ENCODE results near the gene ROR1.

The ROR1 gene

GRCh38 chr1:64147759-64148158 lies 373.9 kb downstream of the ROR1 start:
- no peak for TF ChIP-seq CTCF (IDR thresholded peaks at IDR 0.05; ENCODE audit: insufficient read depth, low read length, poor library complexity, severe bottlenecking)
- H3K27me3 ChIP-seq (replicated peaks; ENCODE audit: control insufficient read depth, insufficient read depth, low read length): no peaks in the 10 kb centered on the region
- H3K36me3 ChIP-seq (ENCODE audit: control insufficient read depth, insufficient read depth, low read length): no peaks in the 10 kb centered on the region
- no peak overlapping the region for H3K4me3 ChIP-seq (replicated peaks; ENCODE audit: low read depth, low read length)
- no peak for DNase-seq (ENCODE audit: extremely low read depth, insufficient read length)

- H3K36me3 ChIP-seq (ENCODE audit: control insufficient read depth, insufficient read depth, low read length): no peaks in the 10 kb centered on the region
- H3K4me3 ChIP-seq (replicated peaks; ENCODE audit: low read depth, low read length): no peak overlapping the region
- TF ChIP-seq CTCF (IDR thresholded peaks at IDR 0.05; ENCODE audit: insufficient read depth, low read length, poor library complexity, severe bottlenecking): no peak
- DNase-seq (ENCODE audit: extremely low read depth, insufficient read length): no peak
- H3K27me3 ChIP-seq (replicated peaks; ENCODE audit: control insufficient read depth, insufficient read depth, low read length): no peaks in the 10 kb centered on the region
Observed at GRCh38 chr1:64150266-64150665, 376.4 kb downstream of the ROR1 start.

GRCh38 chr1:64150729-64151230 lies 377.0 kb downstream of the ROR1 start:
- DNase-seq (ENCODE audit: extremely low read depth, insufficient read length): no peak
- no peak overlapping the region for H3K4me3 ChIP-seq (replicated peaks; ENCODE audit: low read depth, low read length)
- H3K36me3 ChIP-seq (ENCODE audit: control insufficient read depth, insufficient read depth, low read length): no peaks in the 10 kb centered on the region
- H3K27me3 ChIP-seq (replicated peaks; ENCODE audit: control insufficient read depth, insufficient read depth, low read length): no peaks in the 10 kb centered on the region
- TF ChIP-seq CTCF (IDR thresholded peaks at IDR 0.05; ENCODE audit: insufficient read depth, low read length, poor library complexity, severe bottlenecking): no peak

- Histone ChIP-seq H3K4me3 (replicated peaks; ENCODE audit: low read depth, low read length) (no peak overlapping the region), H3K36me3 (ENCODE audit: control insufficient read depth, insufficient read depth, low read length) (no peaks in the 10 kb centered on the region), H3K27me3 (replicated peaks; ENCODE audit: control insufficient read depth, insufficient read depth, low read length) (no peaks in the 10 kb centered on the region)
- no peak for DNase-seq (ENCODE audit: extremely low read depth, insufficient read length)
- no peak for TF ChIP-seq CTCF (IDR thresholded peaks at IDR 0.05; ENCODE audit: insufficient read depth, low read length, poor library complexity, severe bottlenecking)
Observed at GRCh38 chr1:64155278-64155677, 381.5 kb downstream of the ROR1 start.

GRCh38 chr1:64161357-64161941 lies 387.6 kb downstream of the ROR1 start:
- no peak for TF ChIP-seq CTCF (IDR thresholded peaks at IDR 0.05; ENCODE audit: insufficient read depth, low read length, poor library complexity, severe bottlenecking)
- Histone ChIP-seq H3K27me3 (replicated peaks; ENCODE audit: control insufficient read depth, insufficient read depth, low read length) (no peaks in the 10 kb centered on the region; the same call in none of the 2 replicates), H3K4me3 (replicated peaks; ENCODE audit: low read depth, low read length) (no peak overlapping the region), H3K36me3 (ENCODE audit: control insufficient read depth, insufficient read depth, low read length) (no peaks in the 10 kb centered on the region)
- DNase-seq (ENCODE audit: extremely low read depth, insufficient read length): no peak

GRCh38 chr1:64162151-64162550 lies 388.3 kb downstream of the ROR1 start:
- no peaks in the 10 kb centered on the region; the same call in none of the 2 replicates for H3K27me3 ChIP-seq (replicated peaks; ENCODE audit: control insufficient read depth, insufficient read depth, low read length)
- H3K4me3 ChIP-seq (replicated peaks; ENCODE audit: low read depth, low read length): no peak overlapping the region
- no peaks in the 10 kb centered on the region for H3K36me3 ChIP-seq (ENCODE audit: control insufficient read depth, insufficient read depth, low read length)
- no peak for DNase-seq (ENCODE audit: extremely low read depth, insufficient read length)
- no peak for TF ChIP-seq CTCF (IDR thresholded peaks at IDR 0.05; ENCODE audit: insufficient read depth, low read length, poor library complexity, severe bottlenecking)

Measured in GM06990 (cell line).